ENCODE results near the gene MAST2.

Gene MAST2

GRCh38 chr1:46080257-46080656 lies 276.8 kb downstream of the MAST2 start:
- DNase-seq (ENCODE audit: low read depth, low spot score) = no peak
- H3K9me3 ChIP-seq (ENCODE audit: insufficient read depth, low read length) = no peaks in the 10 kb centered on the region
- TF ChIP-seq ZNF274 (IDR thresholded peaks at IDR 0.05; ENCODE audit: low read depth, low read length) (no peak), SUZ12 (IDR thresholded peaks at IDR 0.05; ENCODE audit: extremely low read depth, insufficient read depth, insufficient read length) (no peak), YY1 (IDR thresholded peaks at IDR 0.05; ENCODE audit: insufficient read depth, insufficient read length) (no peak)
- H3K27me3 ChIP-seq (ENCODE audit: insufficient read depth, insufficient read length) = no peaks in the 10 kb centered on the region
- H3K4me1 ChIP-seq (ENCODE audit: insufficient read depth, insufficient read length) = peaks cover 2% of the 10 kb centered on the region
- H3K9ac ChIP-seq (ENCODE audit: insufficient read length, low read depth) = no peak overlapping the region
- no peak overlapping the region for H3K4me3 ChIP-seq (ENCODE audit: insufficient read length, low read depth)
- no peaks in the 10 kb centered on the region for H3K36me3 ChIP-seq (ENCODE audit: insufficient read depth, insufficient read length, low read length)

GRCh38 chr1:46081206-46081605 lies 277.8 kb downstream of the MAST2 start:
- Histone ChIP-seq H3K36me3 (ENCODE audit: insufficient read depth, insufficient read length, low read length) (no peaks in the 10 kb centered on the region), H3K9me3 (ENCODE audit: insufficient read depth, low read length) (no peaks in the 10 kb centered on the region), H3K4me3 (ENCODE audit: insufficient read length, low read depth) (no peak overlapping the region), H3K4me1 (ENCODE audit: insufficient read depth, insufficient read length) (peaks cover under 1% of the 10 kb centered on the region), H3K9ac (ENCODE audit: insufficient read length, low read depth) (no peak overlapping the region), H3K27me3 (ENCODE audit: insufficient read depth, insufficient read length) (no peaks in the 10 kb centered on the region)
- DNase-seq (ENCODE audit: low read depth, low spot score) = no peak
- TF ChIP-seq SUZ12 (IDR thresholded peaks at IDR 0.05; ENCODE audit: extremely low read depth, insufficient read depth, insufficient read length) (no peak), ZNF274 (IDR thresholded peaks at IDR 0.05; ENCODE audit: low read depth, low read length) (no peak), YY1 (IDR thresholded peaks at IDR 0.05; ENCODE audit: insufficient read depth, insufficient read length) (no peak)

GRCh38 chr1:46081619-46082018 lies 278.2 kb downstream of the MAST2 start:
- Histone ChIP-seq H3K4me1 (ENCODE audit: insufficient read depth, insufficient read length) (no peaks in the 10 kb centered on the region), H3K36me3 (ENCODE audit: insufficient read depth, insufficient read length, low read length) (no peaks in the 10 kb centered on the region), H3K27me3 (ENCODE audit: insufficient read depth, insufficient read length) (no peaks in the 10 kb centered on the region), H3K9me3 (ENCODE audit: insufficient read depth, low read length) (no peaks in the 10 kb centered on the region), H3K4me3 (ENCODE audit: insufficient read length, low read depth) (no peak overlapping the region), H3K9ac (ENCODE audit: insufficient read length, low read depth) (no peak overlapping the region)
- no peak for DNase-seq (ENCODE audit: low read depth, low spot score)
- TF ChIP-seq SUZ12 (IDR thresholded peaks at IDR 0.05; ENCODE audit: extremely low read depth, insufficient read depth, insufficient read length) = no peak
- no peak for TF ChIP-seq ZNF274 (IDR thresholded peaks at IDR 0.05; ENCODE audit: low read depth, low read length)
- no peak for TF ChIP-seq YY1 (IDR thresholded peaks at IDR 0.05; ENCODE audit: insufficient read depth, insufficient read length)

GRCh38 chr1:46083579-46083978 lies 280.2 kb downstream of the MAST2 start:
- no peaks in the 10 kb centered on the region for H3K36me3 ChIP-seq (ENCODE audit: insufficient read depth, insufficient read length, low read length)
- H3K27me3 ChIP-seq (ENCODE audit: insufficient read depth, insufficient read length) = no peaks in the 10 kb centered on the region
- DNase-seq (ENCODE audit: low read depth, low spot score) = no peak
- H3K9me3 ChIP-seq (ENCODE audit: insufficient read depth, low read length) = no peaks in the 10 kb centered on the region
- no peak for TF ChIP-seq YY1 (IDR thresholded peaks at IDR 0.05; ENCODE audit: insufficient read depth, insufficient read length)
- TF ChIP-seq SUZ12 (IDR thresholded peaks at IDR 0.05; ENCODE audit: extremely low read depth, insufficient read depth, insufficient read length) = no peak
- TF ChIP-seq ZNF274 (IDR thresholded peaks at IDR 0.05; ENCODE audit: low read depth, low read length) = no peak
- no peak overlapping the region for H3K4me3 ChIP-seq (ENCODE audit: insufficient read length, low read depth)
- no peaks in the 10 kb centered on the region for H3K4me1 ChIP-seq (ENCODE audit: insufficient read depth, insufficient read length)
- no peak overlapping the region for H3K9ac ChIP-seq (ENCODE audit: insufficient read length, low read depth)

- Histone ChIP-seq H3K4me3 (ENCODE audit: insufficient read length, low read depth) (no peak overlapping the region), H3K4me1 (ENCODE audit: insufficient read depth, insufficient read length) (no peaks in the 10 kb centered on the region), H3K9ac (ENCODE audit: insufficient read length, low read depth) (no peak overlapping the region), H3K36me3 (ENCODE audit: insufficient read depth, insufficient read length, low read length) (no peaks in the 10 kb centered on the region), H3K9me3 (ENCODE audit: insufficient read depth, low read length) (no peaks in the 10 kb centered on the region), H3K27me3 (ENCODE audit: insufficient read depth, insufficient read length) (no peaks in the 10 kb centered on the region)
- DNase-seq (ENCODE audit: low read depth, low spot score) = no peak
- TF ChIP-seq SUZ12 (IDR thresholded peaks at IDR 0.05; ENCODE audit: extremely low read depth, insufficient read depth, insufficient read length) (no peak), YY1 (IDR thresholded peaks at IDR 0.05; ENCODE audit: insufficient read depth, insufficient read length) (no peak), ZNF274 (IDR thresholded peaks at IDR 0.05; ENCODE audit: low read depth, low read length) (no peak)
Measured at GRCh38 chr1:46084553-46085451, 281.4 kb downstream of the MAST2 start.

Measured in NT2/D1 (cell line).